ENCODE results near the gene TANGO6.

TANGO6 gene

GRCh38 chr16:69064124-69064763 lies 220.9 kb downstream of the TANGO6 start:
- no peak overlapping the region for H2AFZ ChIP-seq (ENCODE audit: low read length)
- H3K36me3 ChIP-seq (replicated peaks; ENCODE audit: insufficient read depth, low read length): no peaks in the 10 kb centered on the region
- H3K4me1 ChIP-seq (ENCODE audit: low read length): no peaks in the 10 kb centered on the region
- no peaks in the 10 kb centered on the region for H3K79me2 ChIP-seq (ENCODE audit: low read length)
- H3K9me3 ChIP-seq (replicated peaks; ENCODE audit: insufficient read depth, low read length): no peaks in the 10 kb centered on the region
- no peaks in the 10 kb centered on the region for H3F3A ChIP-seq (ENCODE audit: insufficient read depth, low read length)
- no peak overlapping the region for H3K27ac ChIP-seq (ENCODE audit: low read length)
- TF ChIP-seq EZH2 (optimal IDR thresholded peaks at IDR 0.05; ENCODE audit: low read depth, low read length): no peak
- TF ChIP-seq, protein P1, sequence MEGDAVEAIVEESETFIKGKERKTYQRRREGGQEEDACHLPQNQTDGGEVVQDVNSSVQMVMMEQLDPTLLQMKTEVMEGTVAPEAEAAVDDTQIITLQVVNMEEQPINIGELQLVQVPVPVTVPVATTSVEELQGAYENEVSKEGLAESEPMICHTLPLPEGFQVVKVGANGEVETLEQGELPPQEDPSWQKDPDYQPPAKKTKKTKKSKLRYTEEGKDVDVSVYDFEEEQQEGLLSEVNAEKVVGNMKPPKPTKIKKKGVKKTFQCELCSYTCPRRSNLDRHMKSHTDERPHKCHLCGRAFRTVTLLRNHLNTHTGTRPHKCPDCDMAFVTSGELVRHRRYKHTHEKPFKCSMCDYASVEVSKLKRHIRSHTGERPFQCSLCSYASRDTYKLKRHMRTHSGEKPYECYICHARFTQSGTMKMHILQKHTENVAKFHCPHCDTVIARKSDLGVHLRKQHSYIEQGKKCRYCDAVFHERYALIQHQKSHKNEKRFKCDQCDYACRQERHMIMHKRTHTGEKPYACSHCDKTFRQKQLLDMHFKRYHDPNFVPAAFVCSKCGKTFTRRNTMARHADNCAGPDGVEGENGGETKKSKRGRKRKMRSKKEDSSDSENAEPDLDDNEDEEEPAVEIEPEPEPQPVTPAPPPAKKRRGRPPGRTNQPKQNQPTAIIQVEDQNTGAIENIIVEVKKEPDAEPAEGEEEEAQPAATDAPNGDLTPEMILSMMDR (IDR thresholded peaks at IDR 0.05; ENCODE audit: low read length): no peak
- no peak for TF ChIP-seq EZH2phosphoT487 (IDR thresholded peaks at IDR 0.05; ENCODE audit: low read length)
- DNase-seq: no peak
- H3K9me2 ChIP-seq (replicated peaks; ENCODE audit: insufficient read depth, low read length): no peaks in the 10 kb centered on the region
- H3K4me2 ChIP-seq (ENCODE audit: low read depth, low read length): no peak overlapping the region
- H3K27me3 ChIP-seq (replicated peaks; ENCODE audit: insufficient read depth, low read length): no peaks in the 10 kb centered on the region
- H3K9ac ChIP-seq (ENCODE audit: low read length): no peak overlapping the region
- no peaks in the 10 kb centered on the region for H4K20me1 ChIP-seq (ENCODE audit: insufficient read depth, low read length)
- no peak overlapping the region for H3K4me3 ChIP-seq (ENCODE audit: low read length)

DNA sequence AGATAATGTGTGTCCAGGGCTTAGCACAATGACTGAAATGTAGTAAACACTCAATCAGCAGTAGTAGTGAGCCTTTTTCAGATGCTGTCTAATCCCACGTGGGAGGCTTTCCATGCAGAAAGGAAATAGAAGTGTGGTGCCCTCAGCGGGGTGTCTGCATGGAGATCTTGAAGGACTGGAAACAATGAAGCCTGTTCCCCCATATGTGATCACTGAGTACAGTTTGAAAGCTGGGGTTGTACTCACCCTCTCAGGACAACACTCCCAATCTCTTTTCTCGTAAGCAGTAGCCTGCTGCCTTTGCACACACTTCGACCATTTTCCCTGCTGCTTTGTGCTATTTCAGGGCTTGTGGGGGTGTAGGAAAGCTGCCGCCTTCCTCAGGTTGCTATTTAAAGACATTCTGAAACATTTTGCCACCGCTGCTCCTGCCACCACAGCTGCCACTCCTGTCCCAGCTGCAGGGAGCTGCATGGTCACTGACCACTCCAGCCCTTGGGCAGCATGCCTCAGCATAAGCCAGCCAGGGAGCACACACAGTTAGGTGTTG lies 221.5 kb downstream of the TANGO6 start:
- Histone ChIP-seq H3K4me3 (ENCODE audit: low read length) (no peak overlapping the region), H3K27ac (ENCODE audit: low read length) (no peak overlapping the region), H3K4me2 (ENCODE audit: low read depth, low read length) (no peak overlapping the region), H3K9me3 (replicated peaks; ENCODE audit: insufficient read depth, low read length) (no peaks in the 10 kb centered on the region), H2AFZ (ENCODE audit: low read length) (no peak overlapping the region), H3K27me3 (replicated peaks; ENCODE audit: insufficient read depth, low read length) (no peaks in the 10 kb centered on the region), H4K20me1 (ENCODE audit: insufficient read depth, low read length) (no peaks in the 10 kb centered on the region), H3F3A (ENCODE audit: insufficient read depth, low read length) (no peaks in the 10 kb centered on the region), H3K9ac (ENCODE audit: low read length) (no peak overlapping the region), H3K36me3 (replicated peaks; ENCODE audit: insufficient read depth, low read length) (no peaks in the 10 kb centered on the region), H3K4me1 (ENCODE audit: low read length) (no peaks in the 10 kb centered on the region), H3K79me2 (ENCODE audit: low read length) (no peaks in the 10 kb centered on the region), H3K9me2 (replicated peaks; ENCODE audit: insufficient read depth, low read length) (no peaks in the 10 kb centered on the region)
- DNase-seq: no peak
- TF ChIP-seq EZH2 (optimal IDR thresholded peaks at IDR 0.05; ENCODE audit: low read depth, low read length): no peak
- TF ChIP-seq, protein P1 (IDR thresholded peaks at IDR 0.05; ENCODE audit: low read length): no peak

GRCh38 chr16:69069504-69069903 lies 226.2 kb downstream of the TANGO6 start:
- Histone ChIP-seq H3K9me3 (replicated peaks; ENCODE audit: insufficient read depth, low read length) (no peaks in the 10 kb centered on the region), H3K9ac (ENCODE audit: low read length) (no peak overlapping the region), H3K79me2 (ENCODE audit: low read length) (no peaks in the 10 kb centered on the region), H3K27ac (ENCODE audit: low read length) (no peak overlapping the region), H3K4me1 (ENCODE audit: low read length) (no peaks in the 10 kb centered on the region), H3K27me3 (replicated peaks; ENCODE audit: insufficient read depth, low read length) (no peaks in the 10 kb centered on the region), H4K20me1 (ENCODE audit: insufficient read depth, low read length) (no peaks in the 10 kb centered on the region), H3K4me2 (ENCODE audit: low read depth, low read length) (no peak overlapping the region), H3K9me2 (replicated peaks; ENCODE audit: insufficient read depth, low read length) (no peaks in the 10 kb centered on the region), H3K4me3 (ENCODE audit: low read length) (no peak overlapping the region), H2AFZ (ENCODE audit: low read length) (no peak overlapping the region), H3K36me3 (replicated peaks; ENCODE audit: insufficient read depth, low read length) (no peaks in the 10 kb centered on the region), H3F3A (ENCODE audit: insufficient read depth, low read length) (no peaks in the 10 kb centered on the region)
- no peak for DNase-seq
- TF ChIP-seq EZH2 (optimal IDR thresholded peaks at IDR 0.05; ENCODE audit: low read depth, low read length) (no peak), EZH2phosphoT487 (IDR thresholded peaks at IDR 0.05; ENCODE audit: low read length) (no peak)
- TF ChIP-seq, protein P1 (IDR thresholded peaks at IDR 0.05; ENCODE audit: low read length): no peak

Data from MM.1S (cell line).